ENCODE data around the gene CCDC186. TPM values are rescaled to one million over a fixed set of nuclear protein-coding genes. Genes with fewer than 3 reads are reported as not detected.

CCDC186 gene
- total and polyA plus RNA-seq, 3 experiments from 2014 or later = 11.3 to 24.9 (median 14.0) TPM

- DNase-seq = peak in 2 of 5 donors; percentile 20 to 27
- Histone ChIP-seq H3K36me3 (ENCODE audit: insufficient read depth, low read length) (no peaks in the 10 kb centered on the region), H3K27me3 (ENCODE audit: insufficient read depth, low read length, poor library complexity, severe bottlenecking) (peaks cover 13% of the 10 kb centered on the region), H3K9me3 (ENCODE audit: low read length) (no peaks in the 10 kb centered on the region), H3K4me3 (ENCODE audit: low read length) (no peak overlapping the region), H3K27ac (ENCODE audit: low read depth, low read length) (no peak overlapping the region), H3K4me1 (ENCODE audit: insufficient read depth, low read length) (peaks cover 9% of the 10 kb centered on the region)
- Mint-ChIP-seq H3K27me3 (peaks cover 20 to 28% of the 10 kb centered on the region in 2 donors), H3K4me3 (peak overlapping the region in 1 of 7 donors; percentile 3), H3K9me3 (no peaks in the 10 kb centered on the region), H3K27ac (no peak overlapping the region), H3K4me1 (peaks cover 28 to 38% (median 32%) of the 10 kb centered on the region in 3 donors), H3K36me3 (peaks cover 0 to 2% (median 0%) of the 10 kb centered on the region in 3 donors)
- ChIA-PET POLR2A (no interaction called here), CTCF (interaction anchor here (1.0 to 7.1 kb wide), 5 partner anchors 9 to 322 kb away, joined by 3 to 50 read pairs (median 4); no protein-coding TSS in a partner anchor)
Measured at GRCh38 chr10:114103284-114103683, 70.7 kb downstream of the CCDC186 start.

- H3K27me3 Mint-ChIP-seq = peaks cover 20 to 25% of the 10 kb centered on the region in 2 donors
- no peaks in the 10 kb centered on the region for H3K9me3 Mint-ChIP-seq
- H3K4me3 Mint-ChIP-seq = no peak overlapping the region
- peaks cover 0 to 2% (median 0%) of the 10 kb centered on the region in 3 donors for H3K36me3 Mint-ChIP-seq
- H3K4me1 Mint-ChIP-seq = peaks cover 32 to 46% (median 39%) of the 10 kb centered on the region in 3 donors
- Histone ChIP-seq H3K27ac (ENCODE audit: low read depth, low read length) (no peak overlapping the region), H3K4me1 (ENCODE audit: insufficient read depth, low read length) (peaks cover 9% of the 10 kb centered on the region), H3K27me3 (ENCODE audit: insufficient read depth, low read length, poor library complexity, severe bottlenecking) (peaks cover 13% of the 10 kb centered on the region), H3K4me3 (ENCODE audit: low read length) (no peak overlapping the region), H3K9me3 (ENCODE audit: low read length) (no peaks in the 10 kb centered on the region), H3K36me3 (ENCODE audit: insufficient read depth, low read length) (no peaks in the 10 kb centered on the region)
- DNase-seq = no peak
- no peak overlapping the region for H3K27ac Mint-ChIP-seq
- ChIA-PET POLR2A (no interaction called here), CTCF (interaction anchor here (1.3 to 7.1 kb wide), 3 partner anchors 12 to 321 kb away, joined by 3 to 50 read pairs (median 6); no protein-coding TSS in a partner anchor)
Measured at GRCh38 chr10:114102256-114102655, 71.7 kb downstream of the CCDC186 start.

GRCh38 chr10:114100848-114101741 is 72.9 kb downstream of the CCDC186 start:
- peaks cover 17% of the 10 kb centered on the region for H3K4me1 ChIP-seq (ENCODE audit: insufficient read depth, low read length)

GRCh38 chr10:114096864-114097263 is 77.1 kb downstream of the CCDC186 start:
- peak overlapping the region in 1 of 8 donors; percentile 12 for H3K27ac Mint-ChIP-seq
- peaks cover 27% of the 10 kb centered on the region for H3K4me1 ChIP-seq (ENCODE audit: insufficient read depth, low read length)
- H3K36me3 Mint-ChIP-seq = peaks cover 0 to 2% (median 0%) of the 10 kb centered on the region in 3 donors
- no peaks in the 10 kb centered on the region for H3K36me3 ChIP-seq (ENCODE audit: insufficient read depth, low read length)
- no peak overlapping the region for H3K27ac ChIP-seq (ENCODE audit: low read depth, low read length)
- H3K4me3 Mint-ChIP-seq = peak overlapping the region in 2 of 7 donors; percentile 2 to 5
- peaks cover 7% of the 10 kb centered on the region for H3K27me3 ChIP-seq (ENCODE audit: insufficient read depth, low read length, poor library complexity, severe bottlenecking)
- no peaks in the 10 kb centered on the region for H3K9me3 ChIP-seq (ENCODE audit: low read length)
- peaks cover 20% of the 10 kb centered on the region in 2 donors for H3K27me3 Mint-ChIP-seq
- DNase-seq = no peak
- H3K4me1 Mint-ChIP-seq = peaks cover 48 to 67% (median 65%) of the 10 kb centered on the region in 3 donors
- ChIA-PET POLR2A (no interaction called here), CTCF (interaction anchor here (1.1 to 1.3 kb wide), 3 partner anchors 10 to 37 kb away, joined by 3 read pairs; no protein-coding TSS in a partner anchor)
- no peaks in the 10 kb centered on the region for H3K9me3 Mint-ChIP-seq
- H3K4me3 ChIP-seq (ENCODE audit: low read length) = no peak overlapping the region

More at GRCh38 chr10:114100848-114101741, 72.9 kb downstream of the CCDC186 start:
- Mint-ChIP-seq H3K4me1 (peaks cover 42 to 57% (median 50%) of the 10 kb centered on the region in 3 donors), H3K9me3 (no peaks in the 10 kb centered on the region), H3K4me3 (peak overlapping the region; percentile 31 to 78 (median 68)), H3K27ac (peak overlapping the region in 1 of 8 donors; percentile 59), H3K36me3 (peaks cover 0 to 2% (median 0%) of the 10 kb centered on the region in 3 donors), H3K27me3 (peaks cover 20 to 25% of the 10 kb centered on the region in 2 donors)
- no peak overlapping the region for H3K4me3 ChIP-seq (ENCODE audit: low read length)
- DNase-seq = no peak
- no peak overlapping the region for H3K27ac ChIP-seq (ENCODE audit: low read depth, low read length)
- CTCF ChIA-PET = interaction anchor here (7.1 kb wide), 1 partner anchor 300 kb away, joined by 50 read pairs; no protein-coding TSS in a partner anchor
- H3K36me3 ChIP-seq (ENCODE audit: insufficient read depth, low read length) = no peaks in the 10 kb centered on the region
- H3K9me3 ChIP-seq (ENCODE audit: low read length) = no peaks in the 10 kb centered on the region
- H3K27me3 ChIP-seq (ENCODE audit: insufficient read depth, low read length, poor library complexity, severe bottlenecking) = peaks cover 13% of the 10 kb centered on the region
- POLR2A ChIA-PET = no interaction called here

GRCh38 chr10:114095559-114096337 is 78.3 kb downstream of the CCDC186 start:
- peak overlapping the region in 3 of 8 donors; percentile 5 to 67 (median 24) for H3K27ac Mint-ChIP-seq
- H3K9me3 ChIP-seq (ENCODE audit: low read length) = no peaks in the 10 kb centered on the region
- no peak overlapping the region for H3K4me3 ChIP-seq (ENCODE audit: low read length)
- H3K36me3 Mint-ChIP-seq = peaks cover 0 to 2% (median 0%) of the 10 kb centered on the region in 3 donors
- H3K36me3 ChIP-seq (ENCODE audit: insufficient read depth, low read length) = no peaks in the 10 kb centered on the region
- peak in 1 of 5 donors; percentile 25 for DNase-seq
- peaks cover 24% of the 10 kb centered on the region for H3K4me1 ChIP-seq (ENCODE audit: insufficient read depth, low read length)
- ChIA-PET CTCF (interaction anchor here (0.9 to 1.3 kb wide), 4 partner anchors 8 to 36 kb away, joined by 3 read pairs; no protein-coding TSS in a partner anchor), POLR2A (no interaction called here)
- H3K27me3 Mint-ChIP-seq = peaks cover 9 to 10% of the 10 kb centered on the region in 2 donors
- peak overlapping the region in 5 of 7 donors; percentile 24 to 60 (median 36) for H3K4me3 Mint-ChIP-seq
- peaks cover 44 to 57% (median 55%) of the 10 kb centered on the region in 3 donors for H3K4me1 Mint-ChIP-seq
- no peaks in the 10 kb centered on the region for H3K9me3 Mint-ChIP-seq
- H3K27ac ChIP-seq (ENCODE audit: low read depth, low read length) = no peak overlapping the region
- H3K27me3 ChIP-seq (ENCODE audit: insufficient read depth, low read length, poor library complexity, severe bottlenecking) = peaks cover 6% of the 10 kb centered on the region

- Mint-ChIP-seq H3K27me3 (peaks cover under 1 to 2% of the 10 kb centered on the region in 2 donors), H3K36me3 (peaks cover 0 to 2% (median 0%) of the 10 kb centered on the region in 3 donors), H3K27ac (no peak overlapping the region), H3K4me1 (peaks cover 35 to 47% (median 46%) of the 10 kb centered on the region in 3 donors), H3K9me3 (no peaks in the 10 kb centered on the region), H3K4me3 (no peak overlapping the region)
- H3K4me1 ChIP-seq (ENCODE audit: insufficient read depth, low read length) = peaks cover 22% of the 10 kb centered on the region
- no peak for DNase-seq
- H3K36me3 ChIP-seq (ENCODE audit: insufficient read depth, low read length) = no peaks in the 10 kb centered on the region
- H3K27me3 ChIP-seq (ENCODE audit: insufficient read depth, low read length, poor library complexity, severe bottlenecking) = no peaks in the 10 kb centered on the region
- no peak overlapping the region for H3K27ac ChIP-seq (ENCODE audit: low read depth, low read length)
- ChIA-PET POLR2A (no interaction called here), CTCF (interaction anchor here (0.9 kb wide), 1 partner anchor 8 kb away, joined by 3 read pairs; no protein-coding TSS in a partner anchor)
- H3K4me3 ChIP-seq (ENCODE audit: low read length) = no peak overlapping the region
- no peaks in the 10 kb centered on the region for H3K9me3 ChIP-seq (ENCODE audit: low read length)
Measured at GRCh38 chr10:114094795-114095194, 79.2 kb downstream of the CCDC186 start.

- no peaks in the 10 kb centered on the region for H3K27me3 ChIP-seq (ENCODE audit: insufficient read depth, low read length, poor library complexity, severe bottlenecking)
- H3K27ac ChIP-seq (ENCODE audit: low read depth, low read length) = no peak overlapping the region
- no peak overlapping the region for H3K27ac Mint-ChIP-seq
- no peaks in the 10 kb centered on the region for H3K36me3 ChIP-seq (ENCODE audit: insufficient read depth, low read length)
- H3K4me1 Mint-ChIP-seq = no peaks in the 10 kb centered on the region
- ChIA-PET CTCF (interaction anchor here (1.0 kb wide), 1 partner anchor 9 kb away, joined by 3 read pairs; no protein-coding TSS in a partner anchor), POLR2A (no interaction called here)
- no peaks in the 10 kb centered on the region for H3K4me1 ChIP-seq (ENCODE audit: insufficient read depth, low read length)
- H3K9me3 Mint-ChIP-seq = no peaks in the 10 kb centered on the region
- no peak for DNase-seq
- no peak overlapping the region for H3K4me3 ChIP-seq (ENCODE audit: low read length)
- H3K36me3 Mint-ChIP-seq = no peaks in the 10 kb centered on the region
- H3K9me3 ChIP-seq (ENCODE audit: low read length) = no peaks in the 10 kb centered on the region
- no peaks in the 10 kb centered on the region for H3K27me3 Mint-ChIP-seq
- H3K4me3 Mint-ChIP-seq = no peak overlapping the region
Measured at GRCh38 chr10:114087655-114088054, 86.3 kb downstream of the CCDC186 start.

Data from CD8-positive, alpha-beta memory T cell (primary cell).